Neuronal stem cell (in vitro differentiated cells): ENCODE data around the gene AXIN1.

Experiments used
- DNase-seq: peaks from one replicate; pipeline ENCODE4 v3.0.0-alpha.2; 2013; ENCODE audit warnings: low spot score
- H2AFZ ChIP-seq: one replicate; pipeline ENCODE4 v1.6.1; 2013; ENCODE audit warnings: mild to moderate bottlenecking, low read length, inconsistent platforms
- H2AK5ac ChIP-seq: 2 replicates; pipeline ENCODE4 v1.6.1; 2013; ENCODE audit warnings: low read depth, mild to moderate bottlenecking, inconsistent platforms, low read length, moderate library complexity, mixed read lengths
- H2BK120ac ChIP-seq: 2 replicates; pipeline ENCODE4 v1.6.1; 2013; ENCODE audit warnings: low read depth, mild to moderate bottlenecking, inconsistent platforms, low read length, moderate library complexity, mixed read lengths
- H2BK12ac ChIP-seq: one replicate; pipeline ENCODE4 v1.6.1; 2013; ENCODE audit warnings: low read length, inconsistent platforms
- H2BK15ac ChIP-seq: 2 replicates; pipeline ENCODE4 v1.6.1; 2013; ENCODE audit warnings: mild to moderate bottlenecking, low read length, inconsistent platforms, mixed read lengths
- H2BK5ac ChIP-seq: one replicate; pipeline ENCODE4 v1.6.1; 2013; ENCODE audit warnings: inconsistent platforms, mild to moderate bottlenecking, low read length, moderate library complexity
- H3K14ac ChIP-seq: one replicate; pipeline ENCODE4 v1.6.1; 2013; ENCODE audit warnings: low read length, inconsistent platforms
- H3K18ac ChIP-seq: 2 replicates; pipeline ENCODE4 v1.6.1; 2013; ENCODE audit warnings: low read length, inconsistent platforms
- H3K23ac ChIP-seq: 2 replicates; pipeline ENCODE4 v1.6.1; 2013; ENCODE audit warnings: low read depth, mild to moderate bottlenecking, mixed read lengths, low read length, inconsistent platforms; ENCODE audit not compliant: poor library complexity
- H3K27ac ChIP-seq: replicated peaks from 3 replicates; pipeline ENCODE4 v1.5.1; 2013; ENCODE audit warnings: low read length, inconsistent platforms
- H3K27me3 ChIP-seq, 3 experiments: 2 replicates each; pipeline ENCODE4 v1.6.1; 2013; ENCODE audit warnings: low read length in 3 of 3, mild to moderate bottlenecking in 2 of 3, inconsistent platforms in 1 of 3, low read depth in 1 of 3, mixed read lengths in 1 of 3, moderate library complexity in 1 of 3; ENCODE audit not compliant: control insufficient read depth in 3 of 3, insufficient read depth in 3 of 3
- H3K36me3 ChIP-seq, 2 donors: replicated peaks in 1 of 2; 2 replicates each; pipeline ENCODE4 v1.6.1; 2013; ENCODE audit warnings: low read length in 2 of 2; ENCODE audit not compliant: control insufficient read depth in 2 of 2, insufficient read depth in 2 of 2
- H3K4ac ChIP-seq: 2 replicates; pipeline ENCODE4 v1.6.1; 2013; ENCODE audit warnings: inconsistent platforms, mild to moderate bottlenecking, low read length, moderate library complexity
- H3K4me1 ChIP-seq, 2 donors: 1 replicate in 1 of 2; 2 replicates in 1 of 2; pipeline ENCODE4 v1.6.1; 2013; ENCODE audit warnings: low read length in 2 of 2, low read depth in 1 of 2; ENCODE audit not compliant: control insufficient read depth in 2 of 2, insufficient read depth in 1 of 2
- H3K4me2 ChIP-seq: one replicate; pipeline ENCODE4 v1.6.1; 2013; ENCODE audit warnings: mild to moderate bottlenecking, low read length, inconsistent platforms; ENCODE audit not compliant: insufficient read depth, poor library complexity, severe bottlenecking
- H3K4me3 ChIP-seq, 2 donors: 2 replicates each; pipeline ENCODE4 v1.5.1; 2013; ENCODE audit warnings: low read length in 2 of 2, mild to moderate bottlenecking in 2 of 2, inconsistent platforms in 1 of 2, moderate library complexity in 1 of 2
- H3K79me1 ChIP-seq: one replicate; pipeline ENCODE4 v1.6.1; 2013; ENCODE audit warnings: low read depth, mild to moderate bottlenecking, inconsistent platforms, low read length, moderate library complexity
- H3K9ac ChIP-seq: one replicate; pipeline ENCODE4 v1.6.1; 2013; ENCODE audit warnings: mild to moderate bottlenecking, low read depth, low read length, inconsistent platforms; ENCODE audit not compliant: poor library complexity
- H3K9me3 ChIP-seq, 2 donors: replicated peaks in 1 of 2; 2 replicates each; pipeline versions ENCODE3 to v1.6.1; 2013; ENCODE audit warnings: low read length in 2 of 2, mild to moderate bottlenecking in 2 of 2, inconsistent platforms in 1 of 2, low read depth in 1 of 2, mixed read lengths in 1 of 2, moderate library complexity in 1 of 2; ENCODE audit not compliant: control insufficient read depth in 2 of 2, insufficient read depth in 1 of 2
- H4K8ac ChIP-seq: one replicate; pipeline ENCODE4 v1.6.1; 2013; ENCODE audit warnings: low read depth, mild to moderate bottlenecking, inconsistent platforms, low read length, moderate library complexity
- H4K91ac ChIP-seq: one replicate; pipeline ENCODE4 v1.6.1; 2013; ENCODE audit warnings: low read length, low read depth, mild to moderate bottlenecking, inconsistent platforms; ENCODE audit not compliant: poor library complexity
- WGBS, 2 donors: extraction: QIAGEN DNeasy Blood & Tissue Kit; methylation state at CpG; one replicate each; pipeline ENCODE4 v1.1.7; 2013; ENCODE audit warnings: missing lambda C conversion rate in 2 of 2, mixed read lengths in 1 of 2; ENCODE audit not compliant: insufficient read length in 2 of 2, insufficient replicate concordance in 1 of 2; ENCODE audit errors: extremely low coverage in 2 of 2; 5-methylcytosine and 5-hydroxymethylcytosine counted together

The AXIN1 gene

DNA sequence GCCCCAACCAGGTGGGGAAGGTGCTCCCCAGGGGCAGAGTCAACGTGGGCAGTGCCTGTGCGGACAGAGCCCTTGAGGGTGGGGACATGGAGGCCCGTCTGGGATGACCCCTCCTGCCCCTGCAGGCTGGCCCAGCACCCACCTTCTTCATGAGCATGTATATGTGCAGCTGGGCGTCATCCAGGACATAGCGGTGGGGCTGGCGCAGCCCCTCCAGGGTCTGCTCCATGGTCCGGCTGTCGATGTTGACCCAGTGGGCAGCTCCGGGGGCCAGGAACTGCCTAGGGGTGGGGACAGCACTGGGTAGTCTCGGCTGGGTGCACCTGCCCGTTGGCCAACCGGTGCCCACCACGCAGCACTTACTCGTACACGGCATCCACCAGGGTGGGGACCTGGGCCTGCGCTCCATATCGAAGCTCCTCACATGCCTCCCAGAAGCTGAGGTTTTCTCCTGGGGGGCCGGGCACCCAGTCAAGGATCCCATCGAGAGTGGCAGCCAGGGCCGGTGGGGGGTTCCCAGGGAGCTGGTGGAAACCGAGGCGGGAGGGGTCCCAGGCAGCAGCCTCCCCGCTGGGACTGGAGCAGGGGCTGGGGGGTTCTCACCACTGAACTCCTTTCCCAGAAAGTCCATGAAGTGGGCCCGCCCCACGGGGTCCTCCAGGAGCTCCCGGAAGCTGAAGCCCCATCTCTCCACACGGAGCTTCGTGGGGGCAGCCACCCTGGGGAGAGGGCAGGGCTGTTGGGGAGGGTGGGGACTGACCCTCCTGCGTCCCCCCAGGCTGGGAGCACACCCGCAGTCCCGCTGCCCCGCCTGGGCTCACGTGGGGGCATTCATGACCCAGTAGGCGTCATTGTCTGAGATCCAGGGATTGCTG lies 81.9 kb downstream of the AXIN1 start:
- peaks cover 4 to 7% of the 10 kb centered on the region in 2 donors for H3K4me1 ChIP-seq
- peaks cover 3 to 27% (median 14%) of the 10 kb centered on the region in 3 experiments for H3K27me3 ChIP-seq
- no peak for DNase-seq
- H3K4ac ChIP-seq, result no peak overlapping the region
- H3K27ac ChIP-seq, result no peak overlapping the region
- H2BK120ac ChIP-seq, result no peak overlapping the region
- peak overlapping the region; percentile 73 for H3K23ac ChIP-seq
- H2AFZ ChIP-seq, result no peak overlapping the region
- peaks cover under 1 to 3% of the 10 kb centered on the region in 2 donors for H3K36me3 ChIP-seq
- no peak overlapping the region for H4K8ac ChIP-seq
- H2BK15ac ChIP-seq, result peak overlapping the region; percentile 75
- peak overlapping the region; percentile 80 for H3K18ac ChIP-seq
- no peak overlapping the region for H3K4me3 ChIP-seq
- peaks cover 3% of the 10 kb centered on the region for H3K79me1 ChIP-seq
- peaks cover 0 to 4% of the 10 kb centered on the region in 2 donors for H3K9me3 ChIP-seq
- WGBS, 2 donors, result no CpG with 5 or more reads among the region's 34 CpGs
- no peak overlapping the region for H3K4me2 ChIP-seq
- peak overlapping the region; percentile 39 for H2BK5ac ChIP-seq
- H3K9ac ChIP-seq, result peak overlapping the region; percentile 30
- H2AK5ac ChIP-seq, result peak overlapping the region; percentile 86
- no peak overlapping the region for H3K14ac ChIP-seq
- H2BK12ac ChIP-seq, result no peak overlapping the region
- H4K91ac ChIP-seq, result peak overlapping the region; percentile 72

DNA sequence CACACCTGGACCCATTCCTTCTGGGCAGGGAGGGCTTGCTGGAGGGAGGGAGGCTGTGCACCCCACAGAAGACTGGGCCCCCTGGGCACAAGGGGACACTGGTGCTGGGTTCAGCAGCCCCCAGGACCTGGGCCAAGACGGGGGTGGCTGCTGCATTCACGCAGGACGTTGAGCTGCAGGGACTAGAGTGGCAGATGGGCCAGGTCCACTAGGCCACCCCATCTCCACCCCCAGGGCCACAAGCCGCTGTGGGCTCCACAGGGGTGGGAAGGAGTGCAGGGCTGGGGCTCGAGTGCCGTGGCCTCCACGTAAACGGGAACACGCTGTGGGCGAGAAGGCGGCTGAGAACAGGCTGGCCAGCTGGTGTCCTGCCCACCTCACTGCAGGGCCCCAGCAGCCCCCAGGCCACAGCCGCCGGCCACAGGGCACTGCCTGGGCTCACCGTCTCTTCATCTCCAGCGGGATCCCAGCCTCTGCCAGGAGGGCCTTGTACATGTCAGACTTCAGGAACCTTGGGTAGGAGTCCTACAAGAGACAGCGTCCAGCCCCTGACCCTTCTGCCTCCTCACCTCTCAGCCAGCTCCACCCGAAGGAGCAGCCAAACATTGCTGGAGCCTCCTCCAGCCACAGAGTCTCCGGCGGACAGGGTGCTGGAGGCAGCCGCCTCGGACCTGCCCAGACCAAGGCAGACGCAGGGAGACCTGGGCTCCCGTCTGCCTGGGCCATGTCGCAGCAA lies 83.3 kb downstream of the AXIN1 start:
- Histone ChIP-seq H4K91ac (peak overlapping the region; percentile 7), H3K27me3 (peaks cover 0 to 15% (median 2%) of the 10 kb centered on the region in 3 experiments), H3K9ac (peak overlapping the region; percentile 21), H2BK15ac (no peak overlapping the region), H2AFZ (no peak overlapping the region), H3K4me3 (no peak overlapping the region), H2BK5ac (no peak overlapping the region), H3K36me3 (peaks cover 7 to 17% of the 10 kb centered on the region in 2 donors), H4K8ac (no peak overlapping the region), H3K4ac (peak overlapping the region; percentile 66), H3K4me1 (peaks cover 0 to 2% of the 10 kb centered on the region in 2 donors), H2BK12ac (no peak overlapping the region), H2AK5ac (peak overlapping the region; percentile 70), H3K4me2 (no peak overlapping the region), H2BK120ac (no peak overlapping the region), H3K23ac (peak overlapping the region; percentile 89), H3K79me1 (peaks cover 3% of the 10 kb centered on the region), H3K27ac (no peak overlapping the region), H3K18ac (peak overlapping the region; percentile 83), H3K14ac (peak overlapping the region; percentile 75), H3K9me3 (peaks cover 0 to 4% of the 10 kb centered on the region in 2 donors)
- WGBS, 2 donors, result no CpG with 5 or more reads among the region's 24 CpGs
- no peak for DNase-seq

DNA sequence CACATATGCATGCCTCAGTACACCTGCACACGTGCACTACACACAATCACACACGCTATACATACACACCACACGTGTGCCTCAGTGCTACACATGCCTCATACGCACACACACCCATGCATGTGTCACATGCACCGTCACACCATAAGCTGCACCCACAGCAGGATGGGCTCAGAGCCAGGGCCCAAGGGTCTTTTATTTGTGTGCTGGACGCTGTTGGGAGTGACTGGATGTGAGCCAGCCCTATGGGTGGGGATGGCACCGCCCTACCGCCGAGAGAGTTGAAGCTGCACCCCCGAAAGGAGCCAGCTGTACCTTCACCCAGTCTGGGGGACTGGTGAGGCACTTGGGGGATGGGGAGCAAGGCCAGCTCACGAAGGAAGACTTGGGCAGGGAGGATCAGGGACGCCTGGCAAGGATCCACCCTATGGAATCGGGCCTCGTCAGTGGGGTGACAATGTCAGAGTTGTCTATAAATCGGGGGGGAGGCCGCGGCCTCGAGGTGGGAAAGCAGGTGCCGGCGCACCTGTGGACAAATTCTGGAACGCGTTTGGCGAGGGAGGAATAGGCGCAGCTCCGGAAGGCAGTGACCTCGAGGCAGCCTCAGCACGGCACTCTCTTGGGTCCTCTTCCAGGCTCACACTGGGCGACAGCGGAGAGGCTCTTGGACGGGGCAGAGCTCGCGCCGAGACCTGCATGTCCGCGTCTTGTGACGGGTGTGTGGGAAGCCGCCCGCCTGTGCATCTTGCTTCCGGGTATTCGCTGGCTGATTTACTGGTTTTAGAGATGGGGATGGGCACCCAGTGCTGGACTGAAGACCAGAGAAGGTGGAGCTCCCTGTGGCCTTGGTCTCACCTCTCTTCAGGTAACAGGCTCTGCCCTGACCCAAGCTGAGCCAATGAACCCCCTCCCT lies 84.1 kb downstream of the AXIN1 start:
- no peak for DNase-seq
- H3K23ac ChIP-seq, result peak overlapping the region; percentile 83
- H2BK120ac ChIP-seq, result no peak overlapping the region
- peaks cover 0 to 11% (median 0%) of the 10 kb centered on the region in 3 experiments for H3K27me3 ChIP-seq
- H3K9me3 ChIP-seq, result peaks cover 0 to 4% of the 10 kb centered on the region in 2 donors
- no peak overlapping the region for H2BK15ac ChIP-seq
- H3K79me1 ChIP-seq, result peaks cover 3% of the 10 kb centered on the region
- H3K4me3 ChIP-seq, result peak overlapping the region in 1 of 2 donors; percentile 68
- H3K4me1 ChIP-seq, result peaks cover 0 to 2% of the 10 kb centered on the region in 2 donors
- H3K18ac ChIP-seq, result peak overlapping the region; percentile 83
- peaks cover 14 to 25% of the 10 kb centered on the region in 2 donors for H3K36me3 ChIP-seq
- peak overlapping the region; percentile 82 for H3K14ac ChIP-seq
- no peak overlapping the region for H4K91ac ChIP-seq
- WGBS, 2 donors, result no CpG with 5 or more reads among the region's 40 CpGs
- no peak overlapping the region for H3K27ac ChIP-seq
- peak overlapping the region; percentile 70 for H2AK5ac ChIP-seq
- H3K9ac ChIP-seq, result peak overlapping the region; percentile 45
- H2BK5ac ChIP-seq, result peak overlapping the region; percentile 53
- no peak overlapping the region for H2AFZ ChIP-seq
- peak overlapping the region; percentile 8 for H4K8ac ChIP-seq
- H3K4ac ChIP-seq, result no peak overlapping the region
- no peak overlapping the region for H2BK12ac ChIP-seq
- no peak overlapping the region for H3K4me2 ChIP-seq
